ENCODE data around the gene PRR20D. TPM values are rescaled to one million over a fixed set of nuclear protein-coding genes. Genes with fewer than 3 reads are reported as not detected.
"Not testable (repeated sequence)": the region's sequence is repeated elsewhere in the genome, so short reads cannot be mapped to it uniquely, and the experiment has no call there.

The PRR20D gene
- total RNA-seq = not detected in 2 replicates

GRCh38 chr13:57160332-57160731 is at the start of gene PRR20D:
Gene PRR20D (plus strand): TSS chr13:57160632. CDS start chr13:57161019, 387 bp downstream.
- DNase-seq (ENCODE audit: low read depth in 2 of 2) = not testable (repeated sequence)

- no peak for DNase-seq (ENCODE audit: low read depth in 2 of 2)
Observed at GRCh38 chr13:57114945-57115344, 45.5 kb upstream of the PRR20D start.

GRCh38 chr13:57123681-57124080 is 36.8 kb upstream of the PRR20D start:
- no peak for DNase-seq (ENCODE audit: low read depth in 2 of 2)

- no peak for DNase-seq (ENCODE audit: low read depth in 2 of 2)
Observed at GRCh38 chr13:57128909-57129308, 31.5 kb upstream of the PRR20D start.

GRCh38 chr13:57136093-57136492 is 24.3 kb upstream of the PRR20D start:
- DNase-seq (ENCODE audit: low read depth in 2 of 2) = no peak

- no peak for DNase-seq (ENCODE audit: low read depth in 2 of 2)
Observed at GRCh38 chr13:57137585-57137984, 22.8 kb upstream of the PRR20D start.

GRCh38 chr13:57138988-57139387 is 21.4 kb upstream of the PRR20D start:
- no peak for DNase-seq (ENCODE audit: low read depth in 2 of 2)

GRCh38 chr13:57139781-57140180 is 20.7 kb upstream of the PRR20D start:
- DNase-seq (ENCODE audit: low read depth in 2 of 2) = not testable (repeated sequence)

GRCh38 chr13:57140235-57140968 is 20.0 kb upstream of the PRR20D start, which contains the start of gene PRR20A:
Gene PRR20A (plus strand): TSS chr13:57140918. CDS start chr13:57141305, 387 bp downstream.
- not testable (repeated sequence) for DNase-seq (ENCODE audit: low read depth in 2 of 2)

- DNase-seq (ENCODE audit: low read depth in 2 of 2) = not testable (repeated sequence)
Observed at GRCh38 chr13:57147188-57147587, 13.2 kb upstream of the PRR20D start, which contains the start of gene PRR20B. Gene PRR20B (plus strand): TSS chr13:57147488. CDS start chr13:57147875, 387 bp downstream.

GRCh38 chr13:57148106-57148505 is 12.3 kb upstream of the PRR20D start:
- not testable (repeated sequence) for DNase-seq (ENCODE audit: low read depth in 2 of 2)

- not testable (repeated sequence) for DNase-seq (ENCODE audit: low read depth in 2 of 2)
Observed at GRCh38 chr13:57153761-57154160, 6.7 kb upstream of the PRR20D start, which contains the start of gene PRR20C. Gene PRR20C (plus strand): TSS chr13:57154061. CDS start chr13:57154448, 387 bp downstream.

- not testable (repeated sequence) for DNase-seq (ENCODE audit: low read depth in 2 of 2)
Observed at GRCh38 chr13:57166897-57167296, 6.5 kb downstream of the PRR20D start, which contains the start of gene PRR20E. Gene PRR20E (plus strand): TSS chr13:57167197. CDS start chr13:57167584, 387 bp downstream.

GRCh38 chr13:57191667-57192066 is 31.2 kb downstream of the PRR20D start:
- no peak for DNase-seq (ENCODE audit: low read depth in 2 of 2)

- DNase-seq (ENCODE audit: low read depth in 2 of 2) = no peak
Observed at GRCh38 chr13:57212989-57213388, 52.6 kb downstream of the PRR20D start.

Other genes with a start within 250 kb of the PRR20D start
- not detected in 2 replicates for gene PRR20A, start 19.7 kb upstream of the PRR20D start, total RNA-seq
- gene PRR20B, start 13.1 kb upstream of the PRR20D start, total RNA-seq = not detected in 2 replicates
- gene PRR20C, start 6.6 kb upstream of the PRR20D start, total RNA-seq = not detected in 2 replicates
- not detected in 2 replicates for gene PRR20E, start 6.6 kb downstream of the PRR20D start, total RNA-seq